GM19468 (cell line): ENCODE data around the gene CLMP.
"Not testable (repeated sequence)": the region's sequence is repeated elsewhere in the genome, so short reads cannot be mapped to it uniquely, and the experiment has no call there.

Experiments
- ATAC-seq: cut with Tn5 transposase; IDR thresholded peaks from one replicate; pipeline ENCODE4 v1.9.1; 2021; ENCODE audit warnings: mild to moderate bottlenecking, moderate library complexity, moderate number of reproducible peaks; ENCODE audit not compliant: unreplicated experiment; ENCODE audit errors: extremely low read depth

CLMP gene

GRCh38 chr11:123144707-123145106 is 50.3 kb downstream of the CLMP start:
- no peak for ATAC-seq

- ATAC-seq, result no peak
These were observed 51.1 kb downstream of the CLMP start for GRCh38 chr11:123143921-123144320.

GRCh38 chr11:123143476-123143875 is 51.6 kb downstream of the CLMP start:
- no peak for ATAC-seq

- ATAC-seq, result no peak
These were observed 55.8 kb downstream of the CLMP start for GRCh38 chr11:123139206-123139605.

- no peak for ATAC-seq
These were observed 57.4 kb downstream of the CLMP start for GRCh38 chr11:123137431-123138224.

GRCh38 chr11:123135863-123136446 is 59.1 kb downstream of the CLMP start:
- ATAC-seq, result no peak

GRCh38 chr11:123132881-123133280 is 62.2 kb downstream of the CLMP start:
- ATAC-seq, result no peak

GRCh38 chr11:123132034-123132766 is 62.8 kb downstream of the CLMP start:
- not testable (repeated sequence) for ATAC-seq

- ATAC-seq, result no peak
These were observed 65.1 kb downstream of the CLMP start for GRCh38 chr11:123129920-123130319.

- no peak for ATAC-seq
These were observed 69.9 kb downstream of the CLMP start for GRCh38 chr11:123125169-123125568.

GRCh38 chr11:123122852-123123251 is 72.2 kb downstream of the CLMP start:
- ATAC-seq, result no peak

GRCh38 chr11:123122341-123122740 is 72.7 kb downstream of the CLMP start:
- no peak for ATAC-seq

GRCh38 chr11:123116486-123116885 is 78.6 kb downstream of the CLMP start:
- no peak for ATAC-seq

GRCh38 chr11:123111465-123111864 is 83.6 kb downstream of the CLMP start:
- ATAC-seq, result no peak

- no peak for ATAC-seq
These were observed 84.7 kb downstream of the CLMP start for GRCh38 chr11:123110397-123110796.

GRCh38 chr11:123107945-123108495 is 87.0 kb downstream of the CLMP start:
- ATAC-seq, result no peak

- no peak for ATAC-seq
These were observed 90.4 kb downstream of the CLMP start for GRCh38 chr11:123104697-123105096.

- ATAC-seq, result no peak
These were observed 91.6 kb downstream of the CLMP start for GRCh38 chr11:123103326-123103980.

- no peak for ATAC-seq
These were observed 94.5 kb downstream of the CLMP start for GRCh38 chr11:123100379-123101085.

- ATAC-seq, result no peak
These were observed 96.1 kb downstream of the CLMP start for GRCh38 chr11:123098990-123099389.
